AG04449 (cell line): ENCODE results near the gene ATP8A2.

ENCODE experiments used
- CTCF ChIA-PET: fragments of 350-600 bp; formaldehyde crosslinking; extraction: SDS; loops from one replicate; lab custom pipeline; 2021; ENCODE audit warnings: antibody characterized with exemption; lab: Yijun Ruan, JAX
- POLR2A ChIA-PET: fragments of 400-600, 350-600 bp; formaldehyde crosslinking; extraction: SDS; loops from one replicate; lab custom pipeline; 2020; ENCODE audit warnings: antibody characterized with exemption, inconsistent platforms; lab: Yijun Ruan, JAX
- DNase-seq: peaks from one replicate; pipeline ENCODE4 v3.0.0-alpha.2; 2010; ENCODE audit warnings: low read depth, low spot score
- H3K4me3 ChIP-seq: 2 replicates; pipeline ENCODE4 v1.5.1; 2011; ENCODE audit warnings: low read depth, mild to moderate bottlenecking, control low read depth, low read length
- CTCF ChIP-seq: IDR thresholded peaks from one replicate; pipeline ENCODE4 v1.5.1; 2011; ENCODE audit warnings: mild to moderate bottlenecking, moderate library complexity, low read length, control low read depth, inconsistent platforms; ENCODE audit not compliant: insufficient read depth; ENCODE audit errors: missing control alignments

Gene ATP8A2

GRCh38 chr13:25493931-25494640 is 122.3 kb downstream of the ATP8A2 start:
- CTCF ChIA-PET, result no interaction called here
- no peak for TF ChIP-seq CTCF
- POLR2A ChIA-PET, result no interaction called here

GRCh38 chr13:25494698-25495411 is 123.1 kb downstream of the ATP8A2 start:
- ChIA-PET POLR2A (no interaction called here), CTCF (no interaction called here)
- no peak overlapping the region for H3K4me3 ChIP-seq
- no peak for TF ChIP-seq CTCF
- no peak for DNase-seq

More at GRCh38 chr13:25493931-25494640, 122.3 kb downstream of the ATP8A2 start:
- DNase-seq, result no peak
- H3K4me3 ChIP-seq, result no peak overlapping the region

- TF ChIP-seq CTCF, result no peak
- CTCF ChIA-PET, result interaction anchor here (1.0 kb wide), 1 partner anchor 10 kb away, joined by 5 read pairs; no protein-coding TSS in a partner anchor
Measured at GRCh38 chr13:25501231-25501630, 129.5 kb downstream of the ATP8A2 start.

GRCh38 chr13:25502031-25502430 is 130.3 kb downstream of the ATP8A2 start:
- no peak overlapping the region for H3K4me3 ChIP-seq
- ChIA-PET CTCF (interaction anchor here (1.0 kb wide), 1 partner anchor 9 kb away, joined by 5 read pairs; no protein-coding TSS in a partner anchor), POLR2A (no interaction called here)
- DNase-seq, result no peak
- TF ChIP-seq CTCF, result no peak

More at GRCh38 chr13:25501231-25501630, 129.5 kb downstream of the ATP8A2 start:
- no peak overlapping the region for H3K4me3 ChIP-seq
- DNase-seq, result no peak
- POLR2A ChIA-PET, result no interaction called here

DNA sequence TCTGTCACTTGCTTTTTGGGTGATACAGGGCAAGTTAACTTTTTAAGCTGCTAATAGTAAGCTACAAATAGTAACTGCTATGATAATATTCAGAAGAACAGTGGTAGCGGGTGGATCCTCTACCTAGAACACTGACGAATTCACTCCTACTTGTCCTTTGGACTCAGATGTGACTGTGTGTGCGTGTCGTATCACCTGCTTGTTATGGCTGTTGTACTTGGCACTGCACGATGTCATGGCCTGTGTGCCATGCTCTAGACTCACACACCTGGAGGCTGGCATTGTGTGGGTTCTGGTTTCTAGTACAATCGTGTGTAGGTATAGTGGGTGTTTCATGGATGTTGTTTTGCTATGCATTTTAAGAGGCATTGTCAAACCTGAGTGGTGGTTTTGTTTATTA is 130.8 kb downstream of the ATP8A2 start:
- no peak for DNase-seq
- CTCF ChIA-PET, result no interaction called here
- H3K4me3 ChIP-seq, result no peak overlapping the region
- TF ChIP-seq CTCF, result no peak
- POLR2A ChIA-PET, result no interaction called here

DNA sequence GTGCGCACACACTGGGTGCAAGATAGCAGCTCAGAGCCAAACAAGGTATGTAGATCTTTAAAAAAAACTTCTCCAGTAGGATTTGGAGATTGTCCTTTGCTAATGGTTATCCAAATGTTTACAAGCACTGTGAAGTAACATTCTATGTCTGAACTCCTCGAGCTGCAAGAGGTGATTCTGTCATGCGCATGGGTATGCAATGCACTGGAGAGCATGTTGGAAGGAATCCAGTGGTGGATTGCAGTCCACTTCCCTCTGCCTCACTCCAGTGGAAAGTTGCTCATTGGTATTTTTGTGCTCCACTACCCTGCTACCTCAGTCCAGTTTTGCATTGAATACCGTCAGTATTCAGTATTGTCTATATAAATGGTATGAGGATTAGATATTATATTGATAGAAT is 132.1 kb downstream of the ATP8A2 start:
- H3K4me3 ChIP-seq, result no peak overlapping the region
- TF ChIP-seq CTCF, result no peak
- POLR2A ChIA-PET, result no interaction called here
- no peak for DNase-seq
- CTCF ChIA-PET, result no interaction called here
